ENCODE results near the gene EPN2.

EPN2 gene

GRCh38 chr17:19309701-19310100 lies 72.5 kb downstream of the EPN2 start:
- H3K4me3 ChIP-seq (ENCODE audit: control insufficient read depth, low read depth, low read length) = no peak overlapping the region
- DNase-seq (ENCODE audit: low read depth) = no peak
- no peak for TF ChIP-seq CTCF (conservative IDR thresholded peaks at IDR 0.05; ENCODE audit: control insufficient read depth, insufficient read depth, low read depth, low read length)

- no peak for TF ChIP-seq CTCF (conservative IDR thresholded peaks at IDR 0.05; ENCODE audit: control insufficient read depth, insufficient read depth, low read depth, low read length)
- no peak overlapping the region for H3K4me3 ChIP-seq (ENCODE audit: control insufficient read depth, low read depth, low read length)
- no peak for DNase-seq (ENCODE audit: low read depth)
Measured at GRCh38 chr17:19310151-19310550, 73.0 kb downstream of the EPN2 start.

GRCh38 chr17:19311016-19311415 lies 73.8 kb downstream of the EPN2 start:
- no peak overlapping the region for H3K4me3 ChIP-seq (ENCODE audit: control insufficient read depth, low read depth, low read length)
- DNase-seq (ENCODE audit: low read depth) = no peak
- TF ChIP-seq CTCF (conservative IDR thresholded peaks at IDR 0.05; ENCODE audit: control insufficient read depth, insufficient read depth, low read depth, low read length) = no peak

- no peak for TF ChIP-seq CTCF (conservative IDR thresholded peaks at IDR 0.05; ENCODE audit: control insufficient read depth, insufficient read depth, low read depth, low read length)
- no peak overlapping the region for H3K4me3 ChIP-seq (ENCODE audit: control insufficient read depth, low read depth, low read length)
- DNase-seq (ENCODE audit: low read depth) = no peak
Measured at GRCh38 chr17:19311421-19312215, 74.5 kb downstream of the EPN2 start.

GRCh38 chr17:19312406-19312805 lies 75.2 kb downstream of the EPN2 start:
- no peak overlapping the region for H3K4me3 ChIP-seq (ENCODE audit: control insufficient read depth, low read depth, low read length)
- no peak for DNase-seq (ENCODE audit: low read depth)
- TF ChIP-seq CTCF (conservative IDR thresholded peaks at IDR 0.05; ENCODE audit: control insufficient read depth, insufficient read depth, low read depth, low read length) = no peak

GRCh38 chr17:19313066-19313745 lies 76.0 kb downstream of the EPN2 start:
- no peak for TF ChIP-seq CTCF (conservative IDR thresholded peaks at IDR 0.05; ENCODE audit: control insufficient read depth, insufficient read depth, low read depth, low read length)
- no peak overlapping the region for H3K4me3 ChIP-seq (ENCODE audit: control insufficient read depth, low read depth, low read length)
- DNase-seq (ENCODE audit: low read depth) = no peak
